ENCODE data around the gene AUTS2. TPM values are rescaled to one million over a fixed set of nuclear protein-coding genes. Genes with fewer than 3 reads are reported as not detected.

Gene AUTS2
- total RNA-seq, 1 experiment from 2014 or later = 0.11 TPM

DNA sequence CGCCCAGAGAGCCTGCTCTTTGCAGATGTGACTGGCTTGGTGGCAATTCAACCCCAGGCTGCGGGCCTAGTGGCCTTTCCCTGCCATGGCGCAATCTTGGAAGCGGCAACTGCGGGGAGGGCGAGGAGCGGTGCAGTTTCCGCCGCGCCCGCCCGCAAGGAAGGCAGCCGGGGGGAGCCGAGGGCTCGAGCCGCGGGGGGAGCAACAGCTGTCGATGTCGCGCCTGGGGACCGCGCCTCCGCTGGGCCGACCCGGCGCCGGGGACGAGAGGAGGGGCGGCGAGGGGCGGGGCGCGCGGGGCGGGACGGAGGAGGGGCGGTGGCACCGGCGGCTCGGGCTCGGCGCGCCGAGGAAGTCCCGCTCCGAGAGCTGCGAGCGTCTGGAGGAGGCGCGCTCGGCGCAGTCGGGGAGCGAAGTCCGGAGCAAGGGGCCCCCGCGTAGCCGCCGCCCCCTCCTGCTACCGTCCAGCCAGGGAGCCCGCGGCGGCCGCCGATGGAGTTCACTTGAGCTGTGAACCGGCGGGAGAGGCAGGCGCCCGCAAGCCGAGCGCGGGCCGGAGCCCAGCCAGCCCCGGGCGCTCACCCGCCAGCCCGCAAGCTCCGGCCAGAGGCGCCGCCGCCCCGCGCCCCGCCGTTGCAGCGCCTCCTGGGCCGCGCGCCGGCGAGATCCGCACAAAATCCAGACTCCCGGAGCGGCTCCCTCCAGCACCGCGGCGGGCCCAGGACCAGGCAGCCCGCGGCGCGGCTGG is 1095.6 kb downstream of the AUTS2 start:
- in situ Hi-C loops (cut with HindIII; ENCODE audit: low pct_unique_long_range_greater_than_20kb, low sequenced_read_pairs) = no loop called here
- peak; percentile 16 for DNase-seq (ENCODE audit: low read depth, low spot score)

DNA sequence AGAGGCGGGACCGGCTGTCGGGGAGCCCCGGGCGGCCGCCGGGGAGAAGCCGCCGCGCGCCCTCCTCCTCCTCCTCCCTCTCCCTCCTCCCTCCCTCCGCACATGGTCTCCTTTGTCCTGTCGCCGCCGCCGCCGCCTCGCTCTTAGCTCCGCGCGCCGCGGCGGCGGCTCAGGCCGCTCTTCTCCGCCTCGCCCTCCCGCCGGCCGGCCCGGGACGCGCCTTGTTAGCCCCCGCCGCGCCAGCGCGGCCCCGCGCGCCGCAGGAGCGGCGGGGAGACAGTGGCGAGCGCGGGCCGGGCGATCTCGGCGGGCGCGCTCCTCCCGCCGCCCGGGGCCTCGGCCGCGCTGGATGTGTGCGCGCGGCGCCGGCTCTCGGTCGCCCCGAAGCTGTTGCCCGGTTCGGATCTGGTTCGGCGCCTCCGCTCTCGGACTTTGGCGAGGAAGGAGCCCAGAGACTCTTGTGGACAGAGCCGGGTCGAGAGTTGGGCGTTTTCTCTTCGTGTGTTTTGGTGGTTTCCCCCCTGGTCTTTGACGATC is 1096.2 kb downstream of the AUTS2 start:
- DNase-seq (ENCODE audit: low read depth, low spot score) = no peak
- in situ Hi-C loops (cut with HindIII; ENCODE audit: low pct_unique_long_range_greater_than_20kb, low sequenced_read_pairs) = no loop called here

DNA sequence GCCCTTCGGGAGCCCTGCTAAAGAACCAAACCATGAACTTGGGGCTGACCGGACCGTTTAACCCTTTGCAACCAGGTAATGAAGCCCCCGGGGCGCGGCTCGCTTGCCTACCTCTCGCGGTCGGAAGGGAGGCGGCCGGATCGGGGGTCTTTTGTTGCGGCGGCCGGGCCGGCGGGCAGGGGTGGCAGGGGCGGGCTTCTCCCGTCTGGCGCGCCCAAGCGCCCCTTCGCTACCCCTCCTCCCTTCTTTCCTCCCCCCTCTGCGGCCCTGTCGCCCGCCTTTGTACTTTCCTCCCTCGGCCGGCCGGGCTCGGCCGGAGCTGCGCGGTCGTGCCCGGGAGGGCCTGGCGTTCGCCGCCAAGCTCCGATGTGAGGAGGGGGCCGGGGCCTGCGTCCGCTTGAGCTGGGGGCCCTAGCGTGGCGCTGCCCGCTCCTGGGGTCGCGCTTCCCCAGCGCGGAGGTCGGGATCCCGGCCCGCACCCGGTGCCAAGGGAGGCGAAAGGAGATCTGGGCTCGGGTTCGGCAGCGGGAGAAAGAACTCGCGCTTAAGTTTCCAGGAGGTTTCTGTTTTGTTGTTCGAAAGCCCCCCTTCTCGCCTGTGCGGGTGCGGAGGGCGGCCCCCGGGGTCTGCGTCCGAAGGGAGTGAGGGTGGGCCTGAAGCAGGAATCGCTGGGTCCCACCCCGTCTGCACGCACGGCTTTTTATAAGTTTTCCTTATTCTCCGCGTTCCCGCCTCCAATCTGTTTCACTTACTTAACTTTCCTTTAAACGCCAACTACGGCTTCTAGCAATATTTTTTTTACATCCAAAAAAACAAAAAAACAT is 1096.9 kb downstream of the AUTS2 start:
- DNase-seq (ENCODE audit: low read depth, low spot score) = no peak
- in situ Hi-C loops (cut with HindIII; ENCODE audit: low pct_unique_long_range_greater_than_20kb, low sequenced_read_pairs) = no loop called here

DNA sequence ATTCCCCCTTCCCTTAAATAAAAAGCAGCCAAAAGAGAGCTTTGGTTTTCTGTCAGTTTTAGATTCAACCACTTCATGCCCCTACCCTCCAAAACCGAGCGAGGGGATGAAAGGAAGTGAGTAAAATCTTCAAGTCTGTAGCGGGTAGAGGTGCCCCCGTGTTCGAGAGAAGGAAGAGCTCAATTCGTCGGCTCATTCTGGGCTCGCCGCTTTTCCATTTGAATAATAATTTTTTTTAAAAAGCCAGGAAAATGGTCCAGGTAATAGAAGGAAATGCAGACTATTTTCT is 1097.5 kb downstream of the AUTS2 start:
- DNase-seq (ENCODE audit: low read depth, low spot score) = no peak
- in situ Hi-C loops (cut with HindIII; ENCODE audit: low pct_unique_long_range_greater_than_20kb, low sequenced_read_pairs) = no loop called here

DNA sequence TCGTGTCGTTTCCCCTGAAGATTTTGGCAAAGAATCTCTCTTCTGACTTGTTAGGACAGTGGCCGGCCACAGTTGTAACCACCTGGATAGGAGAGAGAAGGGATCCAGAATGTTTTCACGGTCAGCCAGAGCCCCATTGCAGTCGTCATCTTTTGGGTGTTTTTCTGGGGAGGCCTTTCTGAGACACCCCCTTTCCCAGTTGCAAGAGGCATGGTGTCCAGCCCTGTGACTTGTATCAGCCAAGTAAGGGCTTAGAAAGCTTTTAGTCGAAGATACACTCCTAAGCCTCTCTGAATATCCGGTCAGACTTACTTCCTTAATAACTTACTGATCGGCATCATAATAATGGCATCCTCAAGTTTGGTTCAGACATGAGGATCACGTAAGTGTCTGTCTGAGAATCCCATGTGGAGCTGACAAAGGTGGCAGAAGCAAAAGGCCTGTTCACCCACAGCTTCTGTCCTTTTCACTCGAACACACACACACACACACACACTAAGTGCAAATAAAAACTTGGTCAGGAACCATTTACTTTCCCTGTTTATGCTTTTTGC is 1098.0 kb downstream of the AUTS2 start:
- DNase-seq (ENCODE audit: low read depth, low spot score) = no peak
- in situ Hi-C loops (cut with HindIII; ENCODE audit: low pct_unique_long_range_greater_than_20kb, low sequenced_read_pairs) = no loop called here

DNA sequence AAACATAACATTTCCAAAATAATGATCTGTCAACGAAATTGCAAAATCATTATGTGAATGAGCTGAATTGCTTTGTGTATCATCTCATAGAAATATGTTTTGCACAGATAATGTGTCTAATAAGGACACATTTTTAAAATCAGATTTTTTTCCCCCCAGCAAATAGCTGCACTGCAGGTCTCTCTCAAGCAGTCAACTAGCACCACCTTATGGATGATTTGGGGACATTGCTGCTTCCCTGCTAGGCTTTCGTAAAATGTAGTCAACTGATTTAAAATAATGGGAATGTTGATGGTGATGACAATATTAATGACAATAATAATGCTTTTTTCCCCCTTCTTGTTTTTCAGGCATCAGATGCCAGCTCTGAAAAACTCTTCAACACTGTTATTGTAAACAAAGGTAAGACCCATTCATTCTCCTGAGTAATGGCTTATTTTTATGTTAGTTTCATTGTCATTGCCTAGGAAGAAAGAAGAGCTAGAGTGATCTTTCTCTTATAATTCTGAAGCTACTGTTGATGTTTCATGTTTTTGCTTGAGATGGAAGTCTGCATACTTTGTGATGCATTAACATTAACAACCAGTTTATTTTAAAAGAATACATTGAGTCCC is 1100.1 kb downstream of the AUTS2 start:
- in situ Hi-C loops (cut with HindIII; ENCODE audit: low pct_unique_long_range_greater_than_20kb, low sequenced_read_pairs) = no loop called here
- peak; percentile 78 for DNase-seq (ENCODE audit: low read depth, low spot score)

DNA sequence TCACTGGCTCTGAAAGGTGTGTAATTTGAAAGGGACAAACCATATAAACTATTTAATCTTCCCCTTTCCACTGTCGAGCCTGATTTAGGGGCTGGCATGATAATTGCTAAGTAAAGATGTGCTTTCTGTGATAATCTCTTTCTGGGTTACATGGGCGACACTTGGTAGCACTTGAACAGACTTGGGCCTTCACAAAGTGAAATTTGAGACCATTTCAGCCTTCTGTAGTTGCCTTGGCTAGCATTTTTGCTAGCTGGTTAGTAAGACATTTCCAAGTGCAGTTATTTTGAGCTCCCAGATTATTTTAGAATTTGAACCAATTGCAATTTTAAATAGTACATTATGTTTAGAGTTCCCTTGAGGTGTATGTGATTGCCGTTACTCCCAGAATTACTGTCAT is 1101.0 kb downstream of the AUTS2 start:
- DNase-seq (ENCODE audit: low read depth, low spot score) = no peak
- in situ Hi-C loops (cut with HindIII; ENCODE audit: low pct_unique_long_range_greater_than_20kb, low sequenced_read_pairs) = no loop called here

DNA sequence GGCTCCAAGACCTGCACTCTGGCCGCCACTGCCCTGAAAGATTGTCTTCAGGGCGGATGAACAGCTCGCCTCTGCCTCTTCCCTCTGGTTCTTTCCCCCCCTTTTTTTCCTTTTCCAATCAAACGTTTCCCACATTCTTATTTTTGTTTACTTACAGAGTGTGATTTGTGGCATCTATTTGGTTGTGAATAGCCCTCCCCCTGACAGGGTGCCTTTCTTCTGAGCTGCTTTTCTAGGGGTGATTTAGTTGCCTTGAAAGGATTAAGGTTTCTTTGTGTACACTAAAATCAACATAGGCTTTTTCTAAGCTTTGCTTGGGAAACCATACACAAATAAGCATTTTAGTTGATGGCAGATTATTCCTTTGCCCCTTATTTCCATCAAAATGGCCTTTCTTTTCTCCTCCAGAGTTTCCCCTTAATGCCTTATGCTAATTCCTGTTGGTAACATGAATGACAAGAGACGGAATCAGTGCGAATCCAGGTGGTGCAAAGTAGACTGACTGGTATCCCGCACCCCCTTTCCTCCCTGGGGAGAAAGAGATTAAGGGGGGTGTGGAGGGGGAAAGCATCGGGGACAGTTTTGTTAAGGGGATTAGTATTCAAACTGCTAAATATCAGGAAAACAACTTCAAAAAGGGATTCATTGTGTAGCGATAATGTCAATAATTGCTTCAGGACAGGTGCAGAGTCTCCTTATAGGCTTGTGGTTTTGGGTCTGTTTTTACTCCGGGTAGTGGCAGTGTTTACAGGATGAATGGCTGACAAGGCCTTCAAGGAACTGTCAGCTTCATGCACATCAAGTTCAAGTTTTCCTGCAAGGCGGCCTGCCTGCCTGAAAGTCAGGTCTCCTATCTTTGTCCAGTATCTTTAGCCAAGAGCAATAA is 1102.0 kb downstream of the AUTS2 start:
- in situ Hi-C loops (cut with HindIII; ENCODE audit: low pct_unique_long_range_greater_than_20kb, low sequenced_read_pairs) = no loop called here
- DNase-seq (ENCODE audit: low read depth, low spot score) = no peak

DNA sequence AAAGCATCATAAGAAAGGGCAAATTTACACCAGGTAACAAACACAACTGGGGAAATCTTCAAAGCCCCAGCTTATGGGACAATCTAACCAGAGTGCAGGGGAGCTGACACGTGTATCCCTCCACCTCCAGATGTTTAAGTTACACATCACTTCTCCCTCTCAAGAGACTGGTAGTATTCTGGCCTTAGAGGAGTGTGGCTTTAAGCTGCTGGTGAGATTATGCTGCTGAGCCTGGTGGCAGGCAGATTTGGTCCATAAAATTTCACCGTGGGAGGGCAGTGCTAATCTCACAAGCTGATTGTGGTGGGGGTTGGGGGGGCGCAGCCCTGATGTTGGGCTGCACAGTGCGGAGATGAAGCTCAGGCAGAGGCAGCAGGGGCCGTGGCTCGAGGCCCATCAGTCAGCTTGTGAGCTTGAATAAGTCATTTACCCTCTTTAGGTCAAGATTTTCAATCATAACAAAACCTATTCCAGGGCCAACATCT is 1102.7 kb downstream of the AUTS2 start:
- no peak for DNase-seq (ENCODE audit: low read depth, low spot score)
- in situ Hi-C loops (cut with HindIII; ENCODE audit: low pct_unique_long_range_greater_than_20kb, low sequenced_read_pairs) = no loop called here

DNA sequence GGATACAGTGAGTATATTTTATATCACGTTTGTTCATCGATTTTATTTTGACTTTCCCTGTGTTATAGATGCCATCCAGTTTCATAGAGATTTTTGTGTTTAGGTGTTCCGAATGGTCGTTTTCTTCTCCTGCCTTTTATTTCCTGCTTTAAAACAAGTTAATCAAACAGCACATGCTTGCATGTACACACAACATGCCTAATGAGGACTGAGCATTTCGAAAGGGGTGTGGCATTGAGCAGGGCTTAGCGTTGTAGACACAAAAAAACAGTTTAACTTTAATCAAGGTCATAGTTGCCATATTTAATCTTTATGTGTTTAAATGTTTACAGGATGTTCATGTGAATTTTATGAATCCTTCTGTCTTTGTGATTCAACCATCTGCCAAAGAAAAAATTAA is 1103.2 kb downstream of the AUTS2 start:
- in situ Hi-C loops (cut with HindIII; ENCODE audit: low pct_unique_long_range_greater_than_20kb, low sequenced_read_pairs) = no loop called here
- DNase-seq (ENCODE audit: low read depth, low spot score) = no peak

DNA sequence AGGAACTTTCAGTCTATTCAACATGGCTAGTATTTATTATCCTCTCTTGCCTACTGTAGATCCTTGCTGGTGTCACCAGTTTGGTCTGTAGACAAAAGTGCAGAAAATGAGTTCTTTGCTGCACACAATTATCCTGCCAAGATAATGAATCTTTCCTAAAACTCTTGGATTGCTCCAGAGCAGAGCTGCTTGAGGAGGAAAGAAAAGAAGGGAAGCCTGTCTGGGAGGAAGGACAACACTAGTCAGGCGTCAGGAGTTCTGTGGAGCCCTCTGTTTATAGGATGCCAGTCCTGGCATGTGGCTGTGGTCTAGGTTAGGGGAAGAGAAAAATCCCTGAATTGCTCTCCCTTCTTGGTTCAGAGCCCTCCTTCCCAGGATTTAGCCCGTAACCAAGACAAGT is 1103.7 kb downstream of the AUTS2 start:
- no peak for DNase-seq (ENCODE audit: low read depth, low spot score)
- in situ Hi-C loops (cut with HindIII; ENCODE audit: low pct_unique_long_range_greater_than_20kb, low sequenced_read_pairs) = no loop called here

DNA sequence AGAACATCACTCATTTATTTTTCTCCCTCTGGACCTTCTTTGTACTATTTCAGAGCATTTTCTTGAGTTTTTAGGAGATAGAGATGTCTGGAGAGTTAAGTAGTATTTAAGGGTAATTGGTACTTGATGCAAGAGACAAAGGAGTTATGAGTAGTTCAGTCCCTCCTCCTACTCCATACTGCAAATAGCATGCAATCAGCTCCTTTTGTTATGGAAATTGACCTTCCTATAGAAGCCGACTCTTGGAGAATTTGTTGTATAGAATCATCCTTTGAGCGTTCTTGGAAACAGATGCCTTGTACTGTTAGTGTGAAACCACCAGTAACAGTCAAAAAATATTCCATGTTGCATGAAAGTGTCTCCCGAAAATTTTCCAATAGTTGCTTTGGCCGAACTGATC is 1105.5 kb downstream of the AUTS2 start:
- in situ Hi-C loops (cut with HindIII; ENCODE audit: low pct_unique_long_range_greater_than_20kb, low sequenced_read_pairs) = no loop called here
- DNase-seq (ENCODE audit: low read depth, low spot score) = no peak

DNA sequence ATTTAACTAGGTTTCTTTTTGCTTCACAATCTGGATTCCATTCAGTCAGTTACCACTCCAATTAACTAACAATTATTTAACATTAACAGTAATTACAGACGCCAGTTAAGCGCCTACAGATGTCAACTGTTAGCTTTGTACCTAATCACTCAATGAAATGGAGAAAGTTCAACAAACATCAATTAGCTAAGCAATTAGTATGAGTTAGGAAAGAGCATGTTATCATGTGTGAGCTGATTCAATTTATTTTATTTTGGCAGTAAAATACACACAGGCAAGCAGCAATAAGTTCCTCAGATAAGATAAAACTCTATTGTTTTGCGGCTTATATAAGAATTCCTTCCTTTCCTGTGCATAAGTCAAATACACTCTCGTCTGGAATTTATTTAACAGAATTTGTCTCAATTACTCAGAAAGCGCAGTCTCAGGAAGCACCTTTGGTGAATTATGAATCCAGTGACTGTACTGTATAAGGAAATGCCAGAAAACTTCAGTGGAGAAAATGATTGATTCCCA is 1106.6 kb downstream of the AUTS2 start:
- in situ Hi-C loops (cut with HindIII; ENCODE audit: low pct_unique_long_range_greater_than_20kb, low sequenced_read_pairs) = no loop called here
- DNase-seq (ENCODE audit: low read depth, low spot score) = no peak

DNA sequence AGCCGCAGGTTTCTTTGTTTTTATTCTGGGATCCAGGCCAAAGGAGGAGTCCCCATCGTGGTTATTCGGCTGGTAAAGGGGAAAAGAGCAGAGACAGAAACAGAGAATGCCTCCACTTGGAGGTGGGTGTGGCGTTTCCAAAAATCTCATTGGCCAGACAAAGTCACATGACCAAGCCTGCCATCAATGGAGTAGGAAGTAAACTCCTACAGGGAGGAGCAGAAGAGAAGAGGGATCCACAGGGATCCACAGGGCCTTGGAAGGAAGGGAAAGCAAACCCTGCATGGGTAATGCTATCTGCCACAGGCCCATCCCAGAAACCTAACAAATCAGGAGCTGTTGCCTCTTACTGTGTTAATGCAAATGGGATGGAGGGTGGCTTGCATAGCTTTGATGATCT is 1107.9 kb downstream of the AUTS2 start:
- in situ Hi-C loops (cut with HindIII; ENCODE audit: low pct_unique_long_range_greater_than_20kb, low sequenced_read_pairs) = no loop called here
- peak; percentile 19 for DNase-seq (ENCODE audit: low read depth, low spot score)

DNA sequence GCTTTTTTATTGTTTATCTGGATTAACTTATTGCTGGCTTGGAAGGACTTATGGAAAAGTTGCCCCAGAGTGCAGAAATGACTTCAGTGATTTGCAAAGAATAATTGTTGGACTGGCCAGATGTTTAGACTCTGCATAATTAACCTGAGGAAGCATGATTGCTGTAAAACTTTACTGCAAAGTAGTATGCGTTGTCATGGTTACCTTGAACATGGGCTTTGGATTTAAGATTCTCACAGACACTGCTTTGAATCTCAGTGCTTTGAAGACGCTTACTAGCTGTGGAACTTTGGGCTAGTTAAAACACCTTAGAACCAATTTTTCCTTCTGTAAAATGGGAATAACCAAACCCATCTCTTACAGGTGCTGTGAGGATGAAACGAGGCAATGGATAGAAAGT is 1108.4 kb downstream of the AUTS2 start:
- in situ Hi-C loops (cut with HindIII; ENCODE audit: low pct_unique_long_range_greater_than_20kb, low sequenced_read_pairs) = no loop called here
- DNase-seq (ENCODE audit: low read depth, low spot score) = no peak

DNA sequence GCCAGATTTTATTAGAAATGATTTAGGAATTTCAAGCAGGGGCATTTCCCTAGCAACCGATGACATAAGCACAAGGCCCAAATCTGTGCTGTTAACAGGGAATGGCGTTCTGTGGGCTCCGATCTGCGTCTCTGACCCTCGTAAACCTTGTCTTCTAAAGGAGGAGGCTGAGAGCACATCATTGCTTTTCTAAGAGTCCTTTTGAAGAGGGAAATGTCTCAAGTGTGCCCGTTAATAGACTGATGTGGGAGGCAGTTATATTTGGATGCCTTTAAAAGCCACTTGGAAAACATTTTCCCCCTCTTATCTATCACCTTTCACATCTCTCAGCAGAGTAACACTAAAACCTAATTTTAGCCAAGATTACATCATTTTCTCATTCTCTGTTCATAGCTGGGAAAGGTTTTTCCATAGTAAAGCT is 1109.6 kb downstream of the AUTS2 start:
- in situ Hi-C loops (cut with HindIII; ENCODE audit: low pct_unique_long_range_greater_than_20kb, low sequenced_read_pairs) = no loop called here
- DNase-seq (ENCODE audit: low read depth, low spot score) = peak; percentile 26

DNA sequence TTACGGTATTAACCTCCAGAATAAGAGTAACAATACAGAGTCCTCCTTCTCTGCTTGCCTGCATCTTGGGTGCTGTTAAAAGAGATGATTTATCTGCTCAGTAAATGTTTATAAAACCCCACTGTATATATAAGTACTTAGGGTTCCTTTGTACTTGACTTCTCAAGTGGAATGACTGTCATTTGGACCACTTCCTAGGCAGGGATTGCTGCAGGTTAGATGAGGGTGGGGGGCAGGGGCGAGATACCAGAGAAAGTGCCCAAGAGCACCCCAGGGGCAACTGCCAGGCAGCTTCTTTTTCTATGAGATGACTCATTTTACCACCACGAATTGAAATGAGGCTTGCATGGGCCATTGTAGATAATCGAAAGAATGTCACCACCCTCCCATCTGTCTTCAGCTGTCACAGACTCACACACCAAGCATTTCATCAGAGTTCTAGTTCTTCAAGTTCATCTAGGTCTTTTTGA is 1111.8 kb downstream of the AUTS2 start:
- no peak for DNase-seq (ENCODE audit: low read depth, low spot score)
- in situ Hi-C loops (cut with HindIII; ENCODE audit: low pct_unique_long_range_greater_than_20kb, low sequenced_read_pairs) = no loop called here
